ENCODE measurements around the gene MILR1.

MILR1 gene

GRCh38 chr17:64496786-64497564, 48.1 kb downstream of the MILR1 start, which contains the start of gene POLG2:
Gene POLG2, minus strand, starts transcription at chr17:64497054. Its CDS starts 86 bp downstream, at chr17:64496968.
- H3K4me1 ChIP-seq (ENCODE audit: control insufficient read depth, insufficient read depth, low read length), result peaks cover 13% of the 10 kb centered on the region; the same call in 1 of the 2 replicates
- H3K36me3 ChIP-seq (ENCODE audit: control insufficient read depth, insufficient read depth, low read length), result peaks cover 65% of the 10 kb centered on the region
- H3K27me3 ChIP-seq (ENCODE audit: control insufficient read depth, insufficient read depth, low read length), result no peaks in the 10 kb centered on the region
- peak within 1 kb of the TSS; percentile 85 for H3K4me3 ChIP-seq (ENCODE audit: low read depth, low read length)
- H3K9me3 ChIP-seq (ENCODE audit: control insufficient read depth, insufficient read depth, low read depth, low read length), result no peaks in the 10 kb centered on the region
- peak within 1 kb of the TSS; percentile 81 for H3K27ac ChIP-seq (ENCODE audit: low read depth, low read length)
- H3K9ac ChIP-seq (ENCODE audit: low read length), result peak within 1 kb of the TSS; percentile 82

- Histone ChIP-seq H3K9ac (ENCODE audit: low read length) (peak overlapping the region; percentile 82), H3K4me1 (ENCODE audit: control insufficient read depth, insufficient read depth, low read length) (peaks cover 13% of the 10 kb centered on the region; the same call in 1 of the 2 replicates), H3K27me3 (ENCODE audit: control insufficient read depth, insufficient read depth, low read length) (no peaks in the 10 kb centered on the region), H3K36me3 (ENCODE audit: control insufficient read depth, insufficient read depth, low read length) (peaks cover 65% of the 10 kb centered on the region), H3K4me3 (ENCODE audit: low read depth, low read length) (peak overlapping the region; percentile 85), H3K9me3 (ENCODE audit: control insufficient read depth, insufficient read depth, low read depth, low read length) (no peaks in the 10 kb centered on the region), H3K27ac (ENCODE audit: low read depth, low read length) (peak overlapping the region; percentile 81; the same call in 1 of the 2 replicates)
These were observed 48.7 kb downstream of the MILR1 start for GRCh38 chr17:64497565-64498035.

GRCh38 chr17:64498308-64499203, 49.6 kb downstream of the MILR1 start:
- Histone ChIP-seq H3K27ac (ENCODE audit: low read depth, low read length) (no peak overlapping the region), H3K27me3 (ENCODE audit: control insufficient read depth, insufficient read depth, low read length) (no peaks in the 10 kb centered on the region), H3K4me3 (ENCODE audit: low read depth, low read length) (peak overlapping the region; percentile 85; the same call in 1 of the 2 replicates), H3K9ac (ENCODE audit: low read length) (peak overlapping the region; percentile 9), H3K4me1 (ENCODE audit: control insufficient read depth, insufficient read depth, low read length) (peaks cover 17% of the 10 kb centered on the region; the same call in 1 of the 2 replicates), H3K9me3 (ENCODE audit: control insufficient read depth, insufficient read depth, low read depth, low read length) (no peaks in the 10 kb centered on the region), H3K36me3 (ENCODE audit: control insufficient read depth, insufficient read depth, low read length) (peaks cover 68% of the 10 kb centered on the region)

GRCh38 chr17:64499805-64500486, 51.0 kb downstream of the MILR1 start:
- Histone ChIP-seq H3K36me3 (ENCODE audit: control insufficient read depth, insufficient read depth, low read length) (peaks cover 73% of the 10 kb centered on the region), H3K9ac (ENCODE audit: low read length) (no peak overlapping the region), H3K9me3 (ENCODE audit: control insufficient read depth, insufficient read depth, low read depth, low read length) (no peaks in the 10 kb centered on the region), H3K4me1 (ENCODE audit: control insufficient read depth, insufficient read depth, low read length) (peaks cover 13% of the 10 kb centered on the region; the same call in 1 of the 2 replicates), H3K27me3 (ENCODE audit: control insufficient read depth, insufficient read depth, low read length) (no peaks in the 10 kb centered on the region), H3K4me3 (ENCODE audit: low read depth, low read length) (no peak overlapping the region), H3K27ac (ENCODE audit: low read depth, low read length) (no peak overlapping the region)

- Histone ChIP-seq H3K27me3 (ENCODE audit: control insufficient read depth, insufficient read depth, low read length) (no peaks in the 10 kb centered on the region), H3K9ac (ENCODE audit: low read length) (no peak overlapping the region), H3K9me3 (ENCODE audit: control insufficient read depth, insufficient read depth, low read depth, low read length) (no peaks in the 10 kb centered on the region), H3K4me3 (ENCODE audit: low read depth, low read length) (no peak overlapping the region), H3K36me3 (ENCODE audit: control insufficient read depth, insufficient read depth, low read length) (peaks cover 76% of the 10 kb centered on the region), H3K27ac (ENCODE audit: low read depth, low read length) (no peak overlapping the region), H3K4me1 (ENCODE audit: control insufficient read depth, insufficient read depth, low read length) (peaks cover 13% of the 10 kb centered on the region; the same call in 1 of the 2 replicates)
These were observed 51.6 kb downstream of the MILR1 start for GRCh38 chr17:64500487-64500859.

GRCh38 chr17:64500862-64501765, 52.2 kb downstream of the MILR1 start:
- peaks cover 13% of the 10 kb centered on the region; the same call in 1 of the 2 replicates for H3K4me1 ChIP-seq (ENCODE audit: control insufficient read depth, insufficient read depth, low read length)
- no peak overlapping the region for H3K9ac ChIP-seq (ENCODE audit: low read length)
- peaks cover 79% of the 10 kb centered on the region for H3K36me3 ChIP-seq (ENCODE audit: control insufficient read depth, insufficient read depth, low read length)
- no peaks in the 10 kb centered on the region for H3K27me3 ChIP-seq (ENCODE audit: control insufficient read depth, insufficient read depth, low read length)
- H3K27ac ChIP-seq (ENCODE audit: low read depth, low read length), result no peak overlapping the region
- no peaks in the 10 kb centered on the region for H3K9me3 ChIP-seq (ENCODE audit: control insufficient read depth, insufficient read depth, low read depth, low read length)
- no peak overlapping the region for H3K4me3 ChIP-seq (ENCODE audit: low read depth, low read length)

- no peak overlapping the region for H3K27ac ChIP-seq (ENCODE audit: low read depth, low read length)
- no peak overlapping the region for H3K4me3 ChIP-seq (ENCODE audit: low read depth, low read length)
- no peaks in the 10 kb centered on the region for H3K9me3 ChIP-seq (ENCODE audit: control insufficient read depth, insufficient read depth, low read depth, low read length)
- no peaks in the 10 kb centered on the region for H3K27me3 ChIP-seq (ENCODE audit: control insufficient read depth, insufficient read depth, low read length)
- H3K4me1 ChIP-seq (ENCODE audit: control insufficient read depth, insufficient read depth, low read length), result peaks cover 13% of the 10 kb centered on the region; the same call in 1 of the 2 replicates
- H3K36me3 ChIP-seq (ENCODE audit: control insufficient read depth, insufficient read depth, low read length), result peaks cover 79% of the 10 kb centered on the region
- no peak overlapping the region for H3K9ac ChIP-seq (ENCODE audit: low read length)
These were observed 53.1 kb downstream of the MILR1 start for GRCh38 chr17:64502021-64502420.

- Histone ChIP-seq H3K36me3 (ENCODE audit: control insufficient read depth, insufficient read depth, low read length) (peaks cover 77% of the 10 kb centered on the region), H3K9ac (ENCODE audit: low read length) (no peak overlapping the region), H3K27ac (ENCODE audit: low read depth, low read length) (no peak overlapping the region), H3K4me1 (ENCODE audit: control insufficient read depth, insufficient read depth, low read length) (peaks cover 13% of the 10 kb centered on the region; the same call in 1 of the 2 replicates), H3K27me3 (ENCODE audit: control insufficient read depth, insufficient read depth, low read length) (no peaks in the 10 kb centered on the region), H3K4me3 (ENCODE audit: low read depth, low read length) (no peak overlapping the region), H3K9me3 (ENCODE audit: control insufficient read depth, insufficient read depth, low read depth, low read length) (no peaks in the 10 kb centered on the region)
These were observed 53.9 kb downstream of the MILR1 start for GRCh38 chr17:64502809-64503208.

- H3K27ac ChIP-seq (ENCODE audit: low read depth, low read length), result no peak overlapping the region
- peak overlapping the region; percentile 91; the same call in 1 of the 2 replicates for H3K4me3 ChIP-seq (ENCODE audit: low read depth, low read length)
- no peaks in the 10 kb centered on the region for H3K27me3 ChIP-seq (ENCODE audit: control insufficient read depth, insufficient read depth, low read length)
- no peaks in the 10 kb centered on the region for H3K9me3 ChIP-seq (ENCODE audit: control insufficient read depth, insufficient read depth, low read depth, low read length)
- 0 out of 2 replicates have a peak, but pooled peaks cover 13% of the 10 kb centered on the region for H3K4me1 ChIP-seq (ENCODE audit: control insufficient read depth, insufficient read depth, low read length)
- no peak overlapping the region for H3K9ac ChIP-seq (ENCODE audit: low read length)
- peaks cover 72% of the 10 kb centered on the region for H3K36me3 ChIP-seq (ENCODE audit: control insufficient read depth, insufficient read depth, low read length)
These were observed 54.4 kb downstream of the MILR1 start for GRCh38 chr17:64503341-64503740.

Measured in HUES6 (cell line).